RWPE1 (cell line): ENCODE measurements around the gene MARCHF2.

Experiments used
- CTCF ChIA-PET: fragments of 350-600 bp; sonication (Branson Sonifier 250); formaldehyde crosslinking; extraction: SDS; loops from one replicate; lab custom pipeline; 2021; lab: Yijun Ruan, JAX
- POLR2A ChIA-PET: fragments of 400-600 bp; formaldehyde crosslinking; extraction: SDS; loops from one replicate; lab custom pipeline; 2020; ENCODE audit warnings: antibody characterized with exemption; ENCODE audit not compliant: low non-redundant PET; lab: Yijun Ruan, JAX
- DNase-seq: peaks from one replicate; pipeline ENCODE4 v3.0.0; 2012; ENCODE audit warnings: low spot score
- H3K27ac ChIP-seq: fragments of 450-650 bp; 2 replicates; pipeline ENCODE4 v1.5.1; 2017
- CTCF ChIP-seq: fragments of 450-650 bp; conservative IDR thresholded peaks from 2 replicates; pipeline ENCODE4 v1.5.1; 2017; ENCODE audit warnings: low read depth, mild to moderate bottlenecking

Gene MARCHF2

GRCh38 chr19:8463365-8463764 lies 50.3 kb downstream of the MARCHF2 start:
- no peak for DNase-seq
- POLR2A ChIA-PET, result no interaction called here
- CTCF ChIA-PET, result interaction anchor here (0.5 to 0.8 kb wide), 2 partner anchors 10 to 117 kb away, joined by 3 to 4 read pairs; no protein-coding TSS in a partner anchor
- no peak for TF ChIP-seq CTCF
- H3K27ac ChIP-seq, result no peak overlapping the region

GRCh38 chr19:8466018-8466417 lies 52.9 kb downstream of the MARCHF2 start:
- no peak for DNase-seq
- ChIA-PET CTCF (interaction anchor here (0.7 kb wide), 1 partner anchor 13 kb away, joined by 3 read pairs; no protein-coding TSS in a partner anchor), POLR2A (no interaction called here)
- H3K27ac ChIP-seq, result no peak overlapping the region
- no peak for TF ChIP-seq CTCF

GRCh38 chr19:8468124-8468523 lies 55.0 kb downstream of the MARCHF2 start:
- no peak overlapping the region for H3K27ac ChIP-seq
- ChIA-PET CTCF (interaction anchor here (1.1 kb wide), 1 partner anchor 10 kb away, joined by 3 read pairs; no protein-coding TSS in a partner anchor), POLR2A (no interaction called here)
- no peak for TF ChIP-seq CTCF
- DNase-seq, result no peak

- H3K27ac ChIP-seq, result no peak overlapping the region
- TF ChIP-seq CTCF, result no peak
- ChIA-PET CTCF (no interaction called here), POLR2A (no interaction called here)
- no peak for DNase-seq
Measured at GRCh38 chr19:8468761-8469373, 55.8 kb downstream of the MARCHF2 start.

GRCh38 chr19:8469613-8470368 lies 56.7 kb downstream of the MARCHF2 start:
- H3K27ac ChIP-seq, result no peak overlapping the region
- ChIA-PET POLR2A (no interaction called here), CTCF (no interaction called here)
- no peak for TF ChIP-seq CTCF
- DNase-seq, result no peak

- ChIA-PET CTCF (interaction anchor here (0.6 to 0.7 kb wide), 2 partner anchors 11 to 104 kb away, joined by 3 read pairs; no protein-coding TSS in a partner anchor), POLR2A (interaction anchor here (0.6 to 0.7 kb wide), 2 partner anchors 9 to 36 kb away, joined by 3 to 4 read pairs; no protein-coding TSS in a partner anchor)
- DNase-seq, result no peak
- no peak overlapping the region for H3K27ac ChIP-seq
- no peak for TF ChIP-seq CTCF
Measured at GRCh38 chr19:8473648-8474476, 60.8 kb downstream of the MARCHF2 start.
